VCaP (cell line): ENCODE measurements around the gene CFAP74.

Experiments
- H3K27ac ChIP-seq: fragments of 450-650 bp; 2 replicates; pipeline ENCODE4 v1.5.1; 2017
- CTCF ChIP-seq: fragments of 450-650 bp; conservative IDR thresholded peaks from 2 replicates; pipeline ENCODE4 v1.5.1; 2017; ENCODE audit warnings: mild to moderate bottlenecking, moderate library complexity

Gene CFAP74

GRCh38 chr1:1893997-1894353, 109.6 kb downstream of the CFAP74 start:
- peak overlapping the region; percentile 98 for H3K27ac ChIP-seq
- TF ChIP-seq CTCF, result no peak

GRCh38 chr1:1893291-1893985, 110.1 kb downstream of the CFAP74 start:
- H3K27ac ChIP-seq, result peak overlapping the region; percentile 98
- no peak for TF ChIP-seq CTCF

- H3K27ac ChIP-seq, result peak overlapping the region; percentile 98
- no peak for TF ChIP-seq CTCF
Measured at GRCh38 chr1:1892763-1893120, 110.8 kb downstream of the CFAP74 start.

GRCh38 chr1:1892079-1892762, 111.4 kb downstream of the CFAP74 start:
- TF ChIP-seq CTCF, result no peak
- H3K27ac ChIP-seq, result peak overlapping the region; percentile 98

- H3K27ac ChIP-seq, result peak overlapping the region; percentile 98
- no peak for TF ChIP-seq CTCF
Measured at GRCh38 chr1:1891349-1892078, 112.1 kb downstream of the CFAP74 start.

- TF ChIP-seq CTCF, result no peak
- H3K27ac ChIP-seq, result peak within 1 kb of the TSS; percentile 98
Measured at GRCh38 chr1:1890506-1891348, 112.9 kb downstream of the CFAP74 start, which contains the start of gene GNB1. Gene GNB1 (minus strand): TSS chr1:1891087. CDS start chr1:1825453, 65,634 bp downstream.
